HEK293 (cell line): ENCODE results near the gene CELA1.

ENCODE experiments used
- CTCF ChIA-PET: fragments of 350-600 bp; formaldehyde crosslinking; extraction: SDS; loops from one replicate; lab custom pipeline; 2021; ENCODE audit warnings: antibody characterized with exemption; lab: Yijun Ruan, JAX
- POLR2A ChIA-PET: fragments of 300-600 bp; formaldehyde crosslinking; extraction: SDS; loops from one replicate; lab custom pipeline; 2020; ENCODE audit warnings: antibody characterized with exemption, inconsistent platforms; lab: Yijun Ruan, JAX
- H3K27ac ChIP-seq: fragments of 200-500 bp; sonication (Bioruptor generic); 2 replicates; pipeline ENCODE4 v1.5.1; 2014; ENCODE audit warnings: low read depth, low read length, control low read depth, inconsistent platforms; ENCODE audit errors: extremely low read depth
- H3K36me3 ChIP-seq, 2 experiments: fragments of 200-500 bp in 1 of 2; sonication (Bioruptor generic) in 1 of 2; 1 replicate in 1 of 2; 2 replicates in 1 of 2; pipeline ENCODE4 v1.5.1; 2014 to 2017; ENCODE audit warnings: inconsistent platforms in 2 of 2, low read length in 2 of 2; ENCODE audit not compliant: control insufficient read depth in 2 of 2, insufficient read depth in 1 of 2
- H3K4me1 ChIP-seq: fragments of 200-500 bp; sonication (Bioruptor generic); 2 replicates; pipeline ENCODE4 v1.5.1; 2014; ENCODE audit warnings: mild to moderate bottlenecking, low read length, inconsistent platforms; ENCODE audit not compliant: control insufficient read depth, insufficient read depth
- H3K4me3 ChIP-seq: 2 replicates; pipeline ENCODE4 v1.5.1; 2011; ENCODE audit warnings: low read depth, mild to moderate bottlenecking, control low read depth, low read length, moderate library complexity
- H3K9me3 ChIP-seq: fragments of 200-500 bp; sonication (Bioruptor generic); 2 replicates; pipeline ENCODE4 v1.5.1; 2014; ENCODE audit warnings: low read depth, low read length, inconsistent platforms; ENCODE audit not compliant: control insufficient read depth, insufficient read depth
- FEZF1 ChIP-seq: fragments of 450-650 bp; formaldehyde crosslinking; IDR thresholded peaks from 2 replicates; pipeline ENCODE4 v1.5.1; 2016; ENCODE audit warnings: missing biosample characterization, missing genetic modification characterization
- GLIS2 ChIP-seq: fragments of 450-650 bp; formaldehyde crosslinking; IDR thresholded peaks from 2 replicates; pipeline ENCODE4 v1.5.1; 2016; ENCODE audit warnings: missing biosample characterization, missing genetic modification characterization
- KLF7 ChIP-seq: fragments of 450-650 bp; formaldehyde crosslinking; IDR thresholded peaks from 2 replicates; pipeline ENCODE4 v1.5.1; 2016; ENCODE audit warnings: missing biosample characterization, missing genetic modification characterization, borderline replicate concordance
- MEIS1 ChIP-seq: sonication (generic); formaldehyde crosslinking; IDR thresholded peaks from 2 replicates; pipeline ENCODE4 v1.8.1; 2022; ENCODE audit warnings: missing genetic modification reagents, mild to moderate bottlenecking, borderline replicate concordance
- SP7 ChIP-seq: fragments of 450-650 bp; formaldehyde crosslinking; IDR thresholded peaks from 2 replicates; pipeline ENCODE4 v1.5.1; 2016; ENCODE audit warnings: missing biosample characterization, missing genetic modification characterization
- ZBTB20 ChIP-seq: fragments of 450-650 bp; formaldehyde crosslinking; IDR thresholded peaks from 2 replicates; pipeline ENCODE4 v1.5.1; 2016; ENCODE audit warnings: missing biosample characterization, missing genetic modification characterization
- ZFP37 ChIP-seq: fragments of 450-650 bp; formaldehyde crosslinking; IDR thresholded peaks from 2 replicates; pipeline ENCODE4 v1.5.1; 2016; ENCODE audit warnings: missing biosample characterization, missing genetic modification characterization
- ZFP69B ChIP-seq: fragments of 450-650 bp; formaldehyde crosslinking; IDR thresholded peaks from 2 replicates; pipeline ENCODE4 v1.5.1; 2016; ENCODE audit warnings: missing biosample characterization, missing genetic modification characterization
- ZNF121 ChIP-seq: fragments of 450-650 bp; formaldehyde crosslinking; IDR thresholded peaks from 2 replicates; pipeline ENCODE4 v1.5.1; 2016; ENCODE audit warnings: missing biosample characterization, missing genetic modification characterization
- ZNF157 ChIP-seq: fragments of 450-650 bp; formaldehyde crosslinking; IDR thresholded peaks from 2 replicates; pipeline ENCODE4 v1.5.1; 2016; ENCODE audit warnings: missing biosample characterization, missing genetic modification characterization
- ZNF175 ChIP-seq: fragments of 450-650 bp; formaldehyde crosslinking; IDR thresholded peaks from 2 replicates; pipeline ENCODE4 v1.5.1; 2016; ENCODE audit warnings: missing biosample characterization, missing genetic modification characterization
- ZNF211 ChIP-seq: fragments of 450-650 bp; formaldehyde crosslinking; IDR thresholded peaks from 2 replicates; pipeline ENCODE4 v1.5.1; 2016; ENCODE audit warnings: low read depth, missing biosample characterization, missing genetic modification characterization
- ZNF292 ChIP-seq: fragments of 450-650 bp; formaldehyde crosslinking; IDR thresholded peaks from 2 replicates; pipeline ENCODE4 v1.5.1; 2016; ENCODE audit warnings: low read depth, missing biosample characterization, missing genetic modification characterization, borderline replicate concordance
- ZNF335 ChIP-seq: fragments of 450-650 bp; formaldehyde crosslinking; conservative IDR thresholded peaks from 2 replicates; pipeline ENCODE4 v1.5.1; 2016; ENCODE audit warnings: missing biosample characterization, missing genetic modification characterization
- ZNF398 ChIP-seq: fragments of 450-650 bp; formaldehyde crosslinking; IDR thresholded peaks from 2 replicates; pipeline ENCODE4 v1.5.1; 2017; ENCODE audit warnings: missing biosample characterization, missing genetic modification characterization
- ZNF513 ChIP-seq: fragments of 450-650 bp; IDR thresholded peaks from 2 replicates; pipeline ENCODE4 v1.5.1; 2018; ENCODE audit warnings: missing biosample characterization, missing genetic modification characterization
- ZNF629 ChIP-seq: fragments of 450-650 bp; formaldehyde crosslinking; IDR thresholded peaks from 2 replicates; pipeline ENCODE4 v1.5.1; 2017; ENCODE audit warnings: missing biosample characterization, missing genetic modification characterization
- ZNF76 ChIP-seq: fragments of 450-650 bp; formaldehyde crosslinking; IDR thresholded peaks from 2 replicates; pipeline ENCODE4; 2016; ENCODE audit warnings: low read depth, missing biosample characterization, missing genetic modification characterization, borderline replicate concordance
- ZSCAN23 ChIP-seq: fragments of 450-650 bp; formaldehyde crosslinking; IDR thresholded peaks from 2 replicates; pipeline ENCODE4 v1.5.1; 2016; ENCODE audit warnings: missing biosample characterization, missing genetic modification characterization
- TF ChIP-seq, protein P1 (sequence below): fragments of 450-650 bp; formaldehyde crosslinking; IDR thresholded peaks from 2 replicates; pipeline ENCODE4 v1.5.1; 2016; ENCODE audit warnings: missing biosample characterization, missing genetic modification characterization
- TF ChIP-seq, protein P2 (sequence below): fragments of 450-650 bp; formaldehyde crosslinking; IDR thresholded peaks from 2 replicates; pipeline ENCODE4 v1.5.1; 2017; ENCODE audit warnings: missing biosample characterization, missing genetic modification characterization
- TF ChIP-seq, protein P3 (sequence below): fragments of 450-650 bp; formaldehyde crosslinking; IDR thresholded peaks from 2 replicates; pipeline ENCODE4 v1.5.1; 2017; ENCODE audit warnings: missing biosample characterization, missing genetic modification characterization
- TF ChIP-seq, protein P4 (sequence below): fragments of 450-650 bp; formaldehyde crosslinking; IDR thresholded peaks from 2 replicates; pipeline ENCODE4 v1.5.1; 2017; ENCODE audit warnings: missing biosample characterization, mild to moderate bottlenecking, missing genetic modification characterization, moderate library complexity

The CELA1 gene

GRCh38 chr12:51388846-51389245 lies 42.4 kb upstream of the CELA1 start (continued):
- TF ChIP-seq, protein P1, sequence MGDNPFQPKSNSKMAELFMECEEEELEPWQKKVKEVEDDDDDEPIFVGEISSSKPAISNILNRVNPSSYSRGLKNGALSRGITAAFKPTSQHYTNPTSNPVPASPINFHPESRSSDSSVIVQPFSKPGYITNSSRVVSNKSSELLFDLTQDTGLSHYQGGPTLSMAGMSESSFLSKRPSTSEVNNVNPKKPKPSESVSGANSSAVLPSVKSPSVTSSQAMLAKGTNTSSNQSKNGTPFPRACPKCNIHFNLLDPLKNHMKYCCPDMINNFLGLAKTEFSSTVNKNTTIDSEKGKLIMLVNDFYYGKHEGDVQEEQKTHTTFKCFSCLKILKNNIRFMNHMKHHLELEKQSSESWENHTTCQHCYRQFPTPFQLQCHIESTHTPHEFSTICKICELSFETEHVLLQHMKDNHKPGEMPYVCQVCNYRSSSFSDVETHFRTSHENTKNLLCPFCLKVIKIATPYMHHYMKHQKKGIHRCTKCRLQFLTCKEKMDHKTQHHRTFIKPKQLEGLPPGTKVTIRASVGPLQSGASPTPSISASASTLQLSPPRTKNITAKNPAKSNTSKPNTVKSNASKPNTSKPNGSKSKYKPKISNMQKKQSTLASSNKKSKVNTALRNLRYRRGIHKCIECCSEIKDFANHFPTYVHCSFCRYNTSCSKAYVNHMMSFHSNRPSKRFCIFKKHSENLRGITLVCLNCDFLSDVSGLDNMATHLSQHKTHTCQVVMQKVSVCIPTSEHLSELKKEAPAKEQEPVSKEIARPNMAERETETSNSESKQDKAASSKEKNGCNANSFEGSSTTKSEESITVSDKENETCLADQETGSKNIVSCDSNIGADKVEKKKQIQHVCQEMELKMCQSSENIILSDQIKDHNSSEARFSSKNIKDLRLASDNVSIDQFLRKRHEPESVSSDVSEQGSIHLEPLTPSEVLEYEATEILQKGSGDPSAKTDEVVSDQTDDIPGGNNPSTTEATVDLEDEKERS (tag by site-specific recombination): no peak
- no peak for TF ChIP-seq ZNF513
- TF ChIP-seq, all 188 proteins: peak for 0

GRCh38 chr12:51388069-51388799 lies 41.8 kb upstream of the CELA1 start:
- ChIA-PET POLR2A (interaction anchor here (1.4 to 4.0 kb wide), 2 partner anchors 16 kb away, joined by 5 to 31 read pairs; no protein-coding TSS in a partner anchor), CTCF (interaction anchor here (0.6 to 0.7 kb wide), 3 partner anchors 34 to 485 kb away, joined by 3 read pairs; no protein-coding TSS in a partner anchor)
- Histone ChIP-seq H3K4me3 (no peak overlapping the region), H3K36me3 (no peaks in the 10 kb centered on the region; a peak in 1 of 3 replicates), H3K4me1 (peaks cover 13% of the 10 kb centered on the region), H3K9me3 (no peaks in the 10 kb centered on the region), H3K27ac (peak overlapping the region; percentile 7; the same call in 1 of the 2 replicates)
- TF ChIP-seq MEIS1 (CRISPR knock-in tag): no peak
- 0 out of 2 replicates have a peak, but pooled peaks have one; percentile 17 for TF ChIP-seq ZNF335 (tag by site-specific recombination)
- TF ChIP-seq ZNF629 (tag by site-specific recombination): no peak
- TF ChIP-seq ZFP69B (tag by site-specific recombination): no peak
- TF ChIP-seq ZSCAN23 (tag by site-specific recombination): no peak
- TF ChIP-seq ZNF398 (tag by site-specific recombination): no peak
- no peak for TF ChIP-seq ZNF292 (tag by site-specific recombination)
- TF ChIP-seq FEZF1: no peak
- no peak for TF ChIP-seq KLF7 (tag by site-specific recombination)
- TF ChIP-seq ZNF157: no peak
- TF ChIP-seq, protein P2, sequence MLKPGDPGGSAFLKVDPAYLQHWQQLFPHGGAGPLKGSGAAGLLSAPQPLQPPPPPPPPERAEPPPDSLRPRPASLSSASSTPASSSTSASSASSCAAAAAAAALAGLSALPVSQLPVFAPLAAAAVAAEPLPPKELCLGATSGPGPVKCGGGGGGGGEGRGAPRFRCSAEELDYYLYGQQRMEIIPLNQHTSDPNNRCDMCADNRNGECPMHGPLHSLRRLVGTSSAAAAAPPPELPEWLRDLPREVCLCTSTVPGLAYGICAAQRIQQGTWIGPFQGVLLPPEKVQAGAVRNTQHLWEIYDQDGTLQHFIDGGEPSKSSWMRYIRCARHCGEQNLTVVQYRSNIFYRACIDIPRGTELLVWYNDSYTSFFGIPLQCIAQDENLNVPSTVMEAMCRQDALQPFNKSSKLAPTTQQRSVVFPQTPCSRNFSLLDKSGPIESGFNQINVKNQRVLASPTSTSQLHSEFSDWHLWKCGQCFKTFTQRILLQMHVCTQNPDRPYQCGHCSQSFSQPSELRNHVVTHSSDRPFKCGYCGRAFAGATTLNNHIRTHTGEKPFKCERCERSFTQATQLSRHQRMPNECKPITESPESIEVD: no peak
- TF ChIP-seq ZNF121 (tag by site-specific recombination): no peak
- TF ChIP-seq, protein P3, sequence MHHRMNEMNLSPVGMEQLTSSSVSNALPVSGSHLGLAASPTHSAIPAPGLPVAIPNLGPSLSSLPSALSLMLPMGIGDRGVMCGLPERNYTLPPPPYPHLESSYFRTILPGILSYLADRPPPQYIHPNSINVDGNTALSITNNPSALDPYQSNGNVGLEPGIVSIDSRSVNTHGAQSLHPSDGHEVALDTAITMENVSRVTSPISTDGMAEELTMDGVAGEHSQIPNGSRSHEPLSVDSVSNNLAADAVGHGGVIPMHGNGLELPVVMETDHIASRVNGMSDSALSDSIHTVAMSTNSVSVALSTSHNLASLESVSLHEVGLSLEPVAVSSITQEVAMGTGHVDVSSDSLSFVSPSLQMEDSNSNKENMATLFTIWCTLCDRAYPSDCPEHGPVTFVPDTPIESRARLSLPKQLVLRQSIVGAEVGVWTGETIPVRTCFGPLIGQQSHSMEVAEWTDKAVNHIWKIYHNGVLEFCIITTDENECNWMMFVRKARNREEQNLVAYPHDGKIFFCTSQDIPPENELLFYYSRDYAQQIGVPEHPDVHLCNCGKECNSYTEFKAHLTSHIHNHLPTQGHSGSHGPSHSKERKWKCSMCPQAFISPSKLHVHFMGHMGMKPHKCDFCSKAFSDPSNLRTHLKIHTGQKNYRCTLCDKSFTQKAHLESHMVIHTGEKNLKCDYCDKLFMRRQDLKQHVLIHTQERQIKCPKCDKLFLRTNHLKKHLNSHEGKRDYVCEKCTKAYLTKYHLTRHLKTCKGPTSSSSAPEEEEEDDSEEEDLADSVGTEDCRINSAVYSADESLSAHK (tag by site-specific recombination): no peak
- no peak for TF ChIP-seq ZNF211
- no peak for TF ChIP-seq ZNF175 (tag by site-specific recombination)
- TF ChIP-seq ZBTB20: peak; percentile 67
- TF ChIP-seq GLIS2 (tag by site-specific recombination): no peak
- no peak for TF ChIP-seq ZFP37 (tag by site-specific recombination)
- no peak for TF ChIP-seq ZNF76 (tag by site-specific recombination)
- TF ChIP-seq, protein P4, sequence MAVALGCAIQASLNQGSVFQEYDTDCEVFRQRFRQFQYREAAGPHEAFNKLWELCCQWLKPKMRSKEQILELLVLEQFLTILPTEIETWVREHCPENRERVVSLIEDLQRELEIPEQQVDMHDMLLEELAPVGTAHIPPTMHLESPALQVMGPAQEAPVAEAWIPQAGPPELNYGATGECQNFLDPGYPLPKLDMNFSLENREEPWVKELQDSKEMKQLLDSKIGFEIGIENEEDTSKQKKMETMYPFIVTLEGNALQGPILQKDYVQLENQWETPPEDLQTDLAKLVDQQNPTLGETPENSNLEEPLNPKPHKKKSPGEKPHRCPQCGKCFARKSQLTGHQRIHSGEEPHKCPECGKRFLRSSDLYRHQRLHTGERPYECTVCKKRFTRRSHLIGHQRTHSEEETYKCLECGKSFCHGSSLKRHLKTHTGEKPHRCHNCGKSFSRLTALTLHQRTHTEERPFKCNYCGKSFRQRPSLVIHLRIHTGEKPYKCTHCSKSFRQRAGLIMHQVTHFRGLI: peak; percentile 98
- TF ChIP-seq SP7 (tag by site-specific recombination): 0 out of 2 replicates have a peak, but pooled peaks have one; percentile 14
